Esophagus muscularis mucosa (tissue), 3 donors: Measurements from ENCODE around the gene SLC9C1.

Experiments
- POLR2A ChIP-seq: fragments of 450-650 bp; IDR thresholded peaks from one replicate; pipeline ENCODE4 v1.6.1; 2017; ENCODE audit warnings: antibody characterized with exemption, moderate library complexity, mild to moderate bottlenecking, low read depth
- POLR2AphosphoS5 ChIP-seq, 2 donors: sonication (generic); formaldehyde crosslinking; IDR thresholded peaks; one replicate each; pipeline ENCODE4 v1.6.1; 2017; ENCODE audit warnings: antibody characterized with exemption in 2 of 2
- TF ChIP-seq, protein P1 (sequence below), 3 experiments: fragments of 200-600 bp in 2 of 3; fragments of 450-650 bp in 1 of 3; sonication (generic) in 2 of 3; IDR thresholded peaks; one replicate each; pipeline ENCODE4 v1.5.1; 2017 to 2019; ENCODE audit warnings: antibody characterized with exemption in 3 of 3, mild to moderate bottlenecking in 2 of 3, moderate library complexity in 1 of 3

DNA sequence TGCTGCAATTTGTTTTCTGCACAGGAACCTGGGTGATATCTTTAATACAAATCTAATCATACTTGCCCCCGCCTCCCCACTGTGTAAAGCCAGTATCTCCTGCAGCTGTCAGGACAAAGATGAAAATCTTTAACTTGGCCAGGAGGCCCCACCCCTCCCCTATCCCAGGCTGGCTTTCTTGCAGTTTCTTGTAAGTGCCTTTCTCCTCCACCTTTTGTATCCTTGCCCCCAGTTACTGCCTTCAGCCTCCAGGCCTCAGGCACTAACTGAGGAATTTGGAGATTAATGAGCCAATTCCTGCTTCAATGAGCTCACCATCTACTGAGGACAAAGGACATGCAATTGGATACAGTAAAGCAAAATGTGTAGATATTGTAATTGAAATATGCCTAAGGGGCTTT lies 167.5 kb downstream of the SLC9C1 start:
- TF ChIP-seq, protein P1, sequence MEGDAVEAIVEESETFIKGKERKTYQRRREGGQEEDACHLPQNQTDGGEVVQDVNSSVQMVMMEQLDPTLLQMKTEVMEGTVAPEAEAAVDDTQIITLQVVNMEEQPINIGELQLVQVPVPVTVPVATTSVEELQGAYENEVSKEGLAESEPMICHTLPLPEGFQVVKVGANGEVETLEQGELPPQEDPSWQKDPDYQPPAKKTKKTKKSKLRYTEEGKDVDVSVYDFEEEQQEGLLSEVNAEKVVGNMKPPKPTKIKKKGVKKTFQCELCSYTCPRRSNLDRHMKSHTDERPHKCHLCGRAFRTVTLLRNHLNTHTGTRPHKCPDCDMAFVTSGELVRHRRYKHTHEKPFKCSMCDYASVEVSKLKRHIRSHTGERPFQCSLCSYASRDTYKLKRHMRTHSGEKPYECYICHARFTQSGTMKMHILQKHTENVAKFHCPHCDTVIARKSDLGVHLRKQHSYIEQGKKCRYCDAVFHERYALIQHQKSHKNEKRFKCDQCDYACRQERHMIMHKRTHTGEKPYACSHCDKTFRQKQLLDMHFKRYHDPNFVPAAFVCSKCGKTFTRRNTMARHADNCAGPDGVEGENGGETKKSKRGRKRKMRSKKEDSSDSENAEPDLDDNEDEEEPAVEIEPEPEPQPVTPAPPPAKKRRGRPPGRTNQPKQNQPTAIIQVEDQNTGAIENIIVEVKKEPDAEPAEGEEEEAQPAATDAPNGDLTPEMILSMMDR (IDR thresholded peaks at IDR 0.05), result no peak
- no peak for TF ChIP-seq POLR2A
- no peak for TF ChIP-seq POLR2AphosphoS5 (IDR thresholded peaks at IDR 0.05)
